HG03342 (cell line): ENCODE data around the gene SYTL3.

Experiments
- ATAC-seq: cut with Tn5 transposase; IDR thresholded peaks from one replicate; pipeline ENCODE4 v1.9.1; 2021; ENCODE audit warnings: mild to moderate bottlenecking, moderate library complexity; ENCODE audit not compliant: unreplicated experiment

SYTL3 gene

GRCh38 chr6:158755636-158756035 lies 105.8 kb downstream of the SYTL3 start:
- no peak for ATAC-seq

- no peak for ATAC-seq
Measured at GRCh38 chr6:158756126-158756525, 106.3 kb downstream of the SYTL3 start.

- ATAC-seq, result no peak
Measured at GRCh38 chr6:158756977-158757752, 107.3 kb downstream of the SYTL3 start.

GRCh38 chr6:158757753-158758090 lies 107.9 kb downstream of the SYTL3 start:
- no peak for ATAC-seq

GRCh38 chr6:158758451-158758860 lies 108.6 kb downstream of the SYTL3 start:
- no peak for ATAC-seq

- ATAC-seq, result no peak
Measured at GRCh38 chr6:158758941-158759479, 109.2 kb downstream of the SYTL3 start.

- ATAC-seq, result no peak
Measured at GRCh38 chr6:158759966-158760617, 110.2 kb downstream of the SYTL3 start.

GRCh38 chr6:158760618-158761250 lies 110.9 kb downstream of the SYTL3 start:
- ATAC-seq, result no peak

- no peak for ATAC-seq
Measured at GRCh38 chr6:158761746-158762145, 111.9 kb downstream of the SYTL3 start.

GRCh38 chr6:158762787-158763433 lies 113.1 kb downstream of the SYTL3 start:
- ATAC-seq, result no peak

GRCh38 chr6:158763434-158764182 lies 113.8 kb downstream of the SYTL3 start:
- no peak for ATAC-seq

GRCh38 chr6:158764183-158764849 lies 114.5 kb downstream of the SYTL3 start:
- no peak for ATAC-seq

GRCh38 chr6:158764926-158765325 lies 115.1 kb downstream of the SYTL3 start:
- no peak for ATAC-seq

GRCh38 chr6:158765499-158766068 lies 115.7 kb downstream of the SYTL3 start:
- ATAC-seq, result no peak

GRCh38 chr6:158766621-158767455 lies 117.0 kb downstream of the SYTL3 start:
- no peak for ATAC-seq

- no peak for ATAC-seq
Measured at GRCh38 chr6:158767709-158768108, 117.9 kb downstream of the SYTL3 start.

GRCh38 chr6:158768436-158768835 lies 118.6 kb downstream of the SYTL3 start:
- no peak for ATAC-seq

- ATAC-seq, result no peak
Measured at GRCh38 chr6:158769234-158769770, 119.4 kb downstream of the SYTL3 start.
